H1 (cell line): ENCODE measurements around the gene MAK. TPM values are rescaled to one million over a fixed set of nuclear protein-coding genes. Genes with fewer than 3 reads are reported as not detected.

Experiments
- EZH2 ChIP-seq: fragments of 200-600 bp; sonication (generic); IDR thresholded peaks from 2 replicates; pipeline ENCODE4 v1.7.1; 2012; ENCODE audit warnings: low read depth, mild to moderate bottlenecking, moderate library complexity, low read length, inconsistent platforms; ENCODE audit not compliant: severe bottlenecking
- NANOG ChIP-seq: IDR thresholded peaks from 2 replicates; pipeline ENCODE4 v1.6.1; 2011; ENCODE audit warnings: low read length, low read depth, mild to moderate bottlenecking, inconsistent platforms; ENCODE audit not compliant: insufficient read depth, poor library complexity, severe bottlenecking
- polyA plus RNA-seq, 7 experiments: library from polyadenylated mRNA; depleted of rRNA in 3 of 7; stranded (reverse) in 5 of 7; unstranded in 2 of 7; fragments of >200 nt in 5 of 7; fragments of 200-250 nt in 2 of 7; gene quantifications; 1 replicate in 5 of 7; 2 replicates in 1 of 7; 4 replicates in 1 of 7; pipeline versions ENCODE4 v1.2.1 to v1.2.3, GENCODE V29; 2011 to 2013; ENCODE audit warnings: missing spikeins in 2 of 7, mixed read lengths in 2 of 7
- total RNA-seq: library from RNA; stranded (reverse); fragmentation: NEBNext Ultra II Directional; extraction: Animal tissue kit (Norgen Biotek cat#: 25700); gene quantifications from 2 replicates; pipeline ENCODE4 v1.2.1, GENCODE V29; 2021
- TF ChIP-seq, protein P1 (sequence below): IDR thresholded peaks from 2 replicates; pipeline ENCODE4 v1.6.1; 2012; ENCODE audit warnings: low read length, inconsistent platforms

Gene MAK
- total and polyA plus RNA-seq, 2 of the 8 experiments (the other 6 are each of a cell fraction or from before 2014, with no cell fraction given): 0.08 to 0.37 TPM

DNA sequence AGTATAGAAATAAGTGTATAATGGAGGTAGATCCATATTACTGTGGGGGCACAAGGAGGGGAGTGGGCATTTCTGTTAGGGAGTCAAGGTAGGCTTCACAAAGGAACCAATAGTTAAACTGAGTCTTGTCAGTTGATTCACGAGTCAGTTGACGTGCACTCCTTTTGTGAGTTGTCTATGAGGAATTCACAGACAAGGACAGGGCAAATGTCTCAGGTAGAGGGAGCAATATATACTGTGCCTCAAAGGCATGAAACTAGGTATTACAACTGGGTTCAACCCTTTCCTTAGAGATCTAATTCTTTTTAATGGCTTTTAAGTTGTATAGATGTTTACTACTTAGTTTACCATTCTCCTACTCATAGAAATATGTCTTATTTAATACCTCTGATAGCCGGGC lies 104.5 kb downstream of the MAK start (continued):
- TF ChIP-seq, protein P1, sequence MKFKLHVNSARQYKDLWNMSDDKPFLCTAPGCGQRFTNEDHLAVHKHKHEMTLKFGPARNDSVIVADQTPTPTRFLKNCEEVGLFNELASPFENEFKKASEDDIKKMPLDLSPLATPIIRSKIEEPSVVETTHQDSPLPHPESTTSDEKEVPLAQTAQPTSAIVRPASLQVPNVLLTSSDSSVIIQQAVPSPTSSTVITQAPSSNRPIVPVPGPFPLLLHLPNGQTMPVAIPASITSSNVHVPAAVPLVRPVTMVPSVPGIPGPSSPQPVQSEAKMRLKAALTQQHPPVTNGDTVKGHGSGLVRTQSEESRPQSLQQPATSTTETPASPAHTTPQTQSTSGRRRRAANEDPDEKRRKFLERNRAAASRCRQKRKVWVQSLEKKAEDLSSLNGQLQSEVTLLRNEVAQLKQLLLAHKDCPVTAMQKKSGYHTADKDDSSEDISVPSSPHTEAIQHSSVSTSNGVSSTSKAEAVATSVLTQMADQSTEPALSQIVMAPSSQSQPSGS: no peak
- TF ChIP-seq EZH2: no peak
- no peak for TF ChIP-seq NANOG
